ENCODE results near the gene ASB11. TPM values are rescaled to one million over a fixed set of nuclear protein-coding genes. Genes with fewer than 3 reads are reported as not detected.

The ASB11 gene
- total RNA-seq, 2 donors from 2014 or later, result 0.52 TPM; not detected in 1

GRCh38 chrX:15271757-15272156 is 43.7 kb downstream of the ASB11 start:
- TF ChIP-seq POLR2A (IDR thresholded peaks at IDR 0.05), result no peak
- TF ChIP-seq CTCF (IDR thresholded peaks at IDR 0.05), result no peak
- intact Hi-C loops (cut with DNase I), result no loop called here
- H3K36me3 ChIP-seq (replicated peaks in 1 of 2; ENCODE audit: insufficient read depth in 1 of 2, low read depth in 2 of 2), result no peaks in the 10 kb centered on the region
- 39 to 91% methylated on average over 1 of the region's 1 CpG for WGBS, 2 donors
- H3K9me3 ChIP-seq, result no peaks in the 10 kb centered on the region
- ATAC-seq (no peak), DNase-seq (no peak)
- no peaks in the 10 kb centered on the region for H3K4me1 ChIP-seq
- no peaks in the 10 kb centered on the region for H3K27me3 ChIP-seq
- no peak overlapping the region for H3K4me3 ChIP-seq
- H3K27ac ChIP-seq, result no peak overlapping the region

- Histone ChIP-seq H3K9me3 (no peaks in the 10 kb centered on the region), H3K27me3 (no peaks in the 10 kb centered on the region), H3K27ac (peak within 1 kb of the TSS; percentile 57 to 84 (median 68)), H3K36me3 (replicated peaks in 1 of 2; ENCODE audit: insufficient read depth in 1 of 2, low read depth in 2 of 2) (no peaks in the 10 kb centered on the region), H3K4me1 (no peaks in the 10 kb centered on the region), H3K4me3 (no peak within 1 kb of the TSS)
- WGBS, 2 donors, result 3 to 40% methylated on average over 1 to 8 of the region's 15 CpGs
- TF ChIP-seq POLR2A (IDR thresholded peaks at IDR 0.05) (peak; percentile 11 to 42 (median 32)), CTCF (IDR thresholded peaks at IDR 0.05) (no peak)
- peak; percentile 74 to 84 (median 82) for DNase-seq
- intact Hi-C loops (cut with DNase I), result no loop called here
- ATAC-seq, result peak; percentile 88
These were observed 45.6 kb downstream of the ASB11 start, which contains the start of gene ASB9 for GRCh38 chrX:15269618-15270521. Gene ASB9 (minus strand): TSS chrX:15270083. CDS start chrX:15269874, 209 bp downstream.

- no peaks in the 10 kb centered on the region for H3K36me3 ChIP-seq (replicated peaks in 1 of 2; ENCODE audit: insufficient read depth in 1 of 2, low read depth in 2 of 2)
- no peaks in the 10 kb centered on the region for H3K4me1 ChIP-seq
- TF ChIP-seq POLR2A (IDR thresholded peaks at IDR 0.05) (no peak), CTCF (IDR thresholded peaks at IDR 0.05) (no peak)
- no peak for ATAC-seq
- no peaks in the 10 kb centered on the region for H3K27me3 ChIP-seq
- no peak overlapping the region for H3K4me3 ChIP-seq
- 40 to 64% methylated on average over 1 of the region's 1 CpG for WGBS, 2 donors
- peak overlapping the region; percentile 19 to 84 (median 66) for H3K27ac ChIP-seq
- no peak for DNase-seq
- H3K9me3 ChIP-seq, result no peaks in the 10 kb centered on the region
- intact Hi-C loops (cut with DNase I), result no loop called here
These were observed 46.3 kb downstream of the ASB11 start for GRCh38 chrX:15269120-15269519.

GRCh38 chrX:15254852-15255251 is 60.6 kb downstream of the ASB11 start:
- DNase-seq, result no peak
- no peaks in the 10 kb centered on the region for H3K9me3 ChIP-seq
- no peak overlapping the region for H3K4me3 ChIP-seq
- intact Hi-C loops (cut with DNase I), result no loop called here
- H3K27ac ChIP-seq, result no peak overlapping the region
- H3K27me3 ChIP-seq, result no peaks in the 10 kb centered on the region
- no peaks in the 10 kb centered on the region for H3K4me1 ChIP-seq
- TF ChIP-seq POLR2A (IDR thresholded peaks at IDR 0.05) (no peak), CTCF (IDR thresholded peaks at IDR 0.05) (no peak)
- no peaks in the 10 kb centered on the region for H3K36me3 ChIP-seq (replicated peaks in 1 of 2; ENCODE audit: insufficient read depth in 1 of 2, low read depth in 2 of 2)
- no peak for ATAC-seq
